ENCODE data around the gene COQ8B. TPM values are rescaled to one million over a fixed set of nuclear protein-coding genes. Genes with fewer than 3 reads are reported as not detected.

The COQ8B gene
- total RNA-seq, 1 experiment from 2014 or later = 35.7 TPM

DNA sequence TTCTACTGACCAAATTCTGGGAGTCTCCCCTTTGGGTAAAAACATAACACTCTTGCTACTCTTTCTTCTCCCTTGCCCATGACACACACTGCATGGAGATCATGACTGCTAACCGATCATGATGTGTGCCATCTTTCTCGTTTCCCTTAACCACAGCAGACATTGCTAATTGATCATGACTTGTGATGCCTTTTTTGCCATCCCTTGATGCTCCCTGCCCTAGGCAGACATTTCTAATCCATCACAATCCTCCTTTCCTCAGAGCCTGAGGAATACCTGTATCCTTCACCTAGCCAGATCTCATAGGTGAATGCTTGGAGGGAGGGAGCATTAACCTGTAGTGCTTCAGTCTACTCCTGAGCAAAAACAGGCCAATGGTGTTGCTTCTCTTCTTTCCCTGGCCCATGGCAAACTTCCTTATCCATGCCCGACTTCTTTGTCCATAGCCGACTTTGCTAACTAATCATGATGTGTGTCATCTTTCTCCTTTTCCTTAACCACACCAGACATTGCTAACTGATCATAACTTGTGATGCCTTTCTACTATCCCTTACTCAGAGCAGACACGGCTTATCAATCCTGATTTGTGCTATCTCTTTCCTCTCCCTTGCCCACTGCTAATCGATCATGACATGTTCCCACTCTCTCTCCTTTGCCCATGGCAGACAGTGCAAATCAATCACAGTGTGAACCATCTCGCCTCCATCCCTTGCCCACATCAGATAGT lies 44.0 kb downstream of the COQ8B start:
- Mint-ChIP-seq H3K4me1 (ENCODE audit: low read depth, unreplicated experiment) (no peaks in the 10 kb centered on the region), H3K27ac (ENCODE audit: unreplicated experiment) (no peak overlapping the region)
- BruUV-seq (replicated peaks) = no TSS peak

DNA sequence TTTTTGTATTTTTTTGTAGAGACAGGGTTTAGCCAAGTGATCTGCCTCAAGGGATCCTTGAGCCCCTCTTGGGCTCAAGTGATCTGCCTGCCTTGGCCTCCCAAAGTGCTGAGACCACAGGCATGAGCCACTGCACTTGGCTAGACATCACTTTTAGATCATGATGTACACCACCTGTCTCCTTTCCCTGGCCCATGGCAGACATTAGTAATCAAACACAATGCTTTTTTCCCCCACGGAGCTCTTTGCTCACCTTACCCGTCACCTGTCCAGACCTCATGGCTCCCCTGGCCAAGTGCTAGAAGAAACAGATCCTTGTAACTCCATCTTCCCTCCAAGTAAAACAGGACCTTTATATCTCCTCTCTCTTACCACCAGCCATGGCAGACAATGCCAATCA lies 44.6 kb downstream of the COQ8B start:
- Histone ChIP-seq H3K27me3 (replicated peaks; ENCODE audit: control insufficient read depth, insufficient read depth, low read length) (no peaks in the 10 kb centered on the region), H3K9me3 (no peaks in the 10 kb centered on the region), H3K36me3 (ENCODE audit: control insufficient read depth, insufficient read depth, low read length) (no peaks in the 10 kb centered on the region), H3K4me3 (ENCODE audit: low read depth, low read length) (no peak overlapping the region), H3K4me1 (no peaks in the 10 kb centered on the region)
- Mint-ChIP-seq H3K4me1 (ENCODE audit: low read depth, unreplicated experiment) (no peaks in the 10 kb centered on the region), H3K36me3 (ENCODE audit: insufficient read depth, unreplicated experiment) (peaks cover 8% of the 10 kb centered on the region), H3K4me3 (ENCODE audit: unreplicated experiment) (no peak overlapping the region), H3K27ac (ENCODE audit: unreplicated experiment) (no peak overlapping the region), H3K27me3 (ENCODE audit: insufficient read depth, unreplicated experiment) (no peaks in the 10 kb centered on the region), H3K9me3 (ENCODE audit: unreplicated experiment) (no peaks in the 10 kb centered on the region)
- BruUV-seq (replicated peaks) = no TSS peak
- intact Hi-C loops (cut with micrococcal nuclease; ENCODE audit: unreplicated experiment) = no loop called here
- ChIA-PET POLR2A (no interaction called here), CTCF (interaction anchor here (0.9 kb wide), 1 partner anchor 9 kb away, joined by 4 read pairs; no protein-coding TSS in a partner anchor)
- no peak for DNase-seq
- TF ChIP-seq, protein P1, sequence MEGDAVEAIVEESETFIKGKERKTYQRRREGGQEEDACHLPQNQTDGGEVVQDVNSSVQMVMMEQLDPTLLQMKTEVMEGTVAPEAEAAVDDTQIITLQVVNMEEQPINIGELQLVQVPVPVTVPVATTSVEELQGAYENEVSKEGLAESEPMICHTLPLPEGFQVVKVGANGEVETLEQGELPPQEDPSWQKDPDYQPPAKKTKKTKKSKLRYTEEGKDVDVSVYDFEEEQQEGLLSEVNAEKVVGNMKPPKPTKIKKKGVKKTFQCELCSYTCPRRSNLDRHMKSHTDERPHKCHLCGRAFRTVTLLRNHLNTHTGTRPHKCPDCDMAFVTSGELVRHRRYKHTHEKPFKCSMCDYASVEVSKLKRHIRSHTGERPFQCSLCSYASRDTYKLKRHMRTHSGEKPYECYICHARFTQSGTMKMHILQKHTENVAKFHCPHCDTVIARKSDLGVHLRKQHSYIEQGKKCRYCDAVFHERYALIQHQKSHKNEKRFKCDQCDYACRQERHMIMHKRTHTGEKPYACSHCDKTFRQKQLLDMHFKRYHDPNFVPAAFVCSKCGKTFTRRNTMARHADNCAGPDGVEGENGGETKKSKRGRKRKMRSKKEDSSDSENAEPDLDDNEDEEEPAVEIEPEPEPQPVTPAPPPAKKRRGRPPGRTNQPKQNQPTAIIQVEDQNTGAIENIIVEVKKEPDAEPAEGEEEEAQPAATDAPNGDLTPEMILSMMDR (IDR thresholded peaks at IDR 0.05; ENCODE audit: insufficient read depth in 1 of 2, low read depth in 1 of 2, low read length in 1 of 2, severe bottlenecking in 1 of 2, unreplicated experiment in 1 of 2) = no peak

More for the DNA sequence above, 44.0 kb downstream of the COQ8B start:
- intact Hi-C loops (cut with micrococcal nuclease; ENCODE audit: unreplicated experiment) = no loop called here
- H3K4me3 Mint-ChIP-seq (ENCODE audit: unreplicated experiment) = no peak overlapping the region
- DNase-seq = no peak
- TF ChIP-seq, protein P1 (IDR thresholded peaks at IDR 0.05; ENCODE audit: insufficient read depth in 1 of 2, low read depth in 1 of 2, low read length in 1 of 2, severe bottlenecking in 1 of 2, unreplicated experiment in 1 of 2) = no peak
- Histone ChIP-seq H3K4me1 (no peaks in the 10 kb centered on the region), H3K9me3 (no peaks in the 10 kb centered on the region), H3K36me3 (ENCODE audit: control insufficient read depth, insufficient read depth, low read length) (no peaks in the 10 kb centered on the region), H3K27me3 (replicated peaks; ENCODE audit: control insufficient read depth, insufficient read depth, low read length) (no peaks in the 10 kb centered on the region), H3K4me3 (ENCODE audit: low read depth, low read length) (no peak overlapping the region)
- H3K36me3 Mint-ChIP-seq (ENCODE audit: insufficient read depth, unreplicated experiment) = peaks cover 15% of the 10 kb centered on the region
- CTCF ChIA-PET = interaction anchor here (0.9 kb wide), 1 partner anchor 10 kb away, joined by 4 read pairs; no protein-coding TSS in a partner anchor
- no peaks in the 10 kb centered on the region for H3K27me3 Mint-ChIP-seq (ENCODE audit: insufficient read depth, unreplicated experiment)
- POLR2A ChIA-PET = no interaction called here
- H3K9me3 Mint-ChIP-seq (ENCODE audit: unreplicated experiment) = no peaks in the 10 kb centered on the region

DNA sequence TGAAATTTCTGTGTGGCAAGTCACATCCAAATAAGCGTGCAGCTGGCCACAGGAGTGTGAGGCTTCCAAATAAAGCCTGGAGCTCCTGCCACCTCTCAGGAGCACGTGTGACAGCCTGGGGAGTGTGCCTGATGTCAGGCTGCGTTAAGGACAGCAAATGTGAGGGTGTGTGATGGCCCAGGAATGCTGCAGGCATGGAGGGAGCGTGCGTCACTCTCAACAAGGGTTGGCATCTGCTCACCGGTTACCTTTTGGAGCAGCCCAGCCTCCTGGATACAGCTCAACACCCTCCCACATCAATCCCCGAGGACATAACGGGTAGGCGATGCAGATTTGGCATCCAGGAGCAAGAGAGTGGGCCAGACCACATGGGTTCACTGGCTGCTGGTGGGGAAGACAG lies 45.3 kb downstream of the COQ8B start:
- CTCF ChIA-PET = no interaction called here
- H3K27ac Mint-ChIP-seq (ENCODE audit: unreplicated experiment) = no peak overlapping the region
- no peaks in the 10 kb centered on the region for H3K9me3 Mint-ChIP-seq (ENCODE audit: unreplicated experiment)
- POLR2A ChIA-PET = no interaction called here
- H3K36me3 ChIP-seq (ENCODE audit: control insufficient read depth, insufficient read depth, low read length) = no peaks in the 10 kb centered on the region
- no peak overlapping the region for H3K4me3 Mint-ChIP-seq (ENCODE audit: unreplicated experiment)
- TF ChIP-seq, protein P1 (IDR thresholded peaks at IDR 0.05; ENCODE audit: insufficient read depth in 1 of 2, low read depth in 1 of 2, low read length in 1 of 2, severe bottlenecking in 1 of 2, unreplicated experiment in 1 of 2) = no peak
- no peaks in the 10 kb centered on the region for H3K27me3 Mint-ChIP-seq (ENCODE audit: insufficient read depth, unreplicated experiment)
- BruUV-seq (replicated peaks) = no TSS peak
- H3K4me1 Mint-ChIP-seq (ENCODE audit: low read depth, unreplicated experiment) = no peaks in the 10 kb centered on the region
- no peak overlapping the region for H3K4me3 ChIP-seq (ENCODE audit: low read depth, low read length)
- H3K27me3 ChIP-seq (replicated peaks; ENCODE audit: control insufficient read depth, insufficient read depth, low read length) = no peaks in the 10 kb centered on the region
- DNase-seq = no peak
- intact Hi-C loops (cut with micrococcal nuclease; ENCODE audit: unreplicated experiment) = no loop called here
- H3K9me3 ChIP-seq = no peaks in the 10 kb centered on the region
- peaks cover 5% of the 10 kb centered on the region for H3K36me3 Mint-ChIP-seq (ENCODE audit: insufficient read depth, unreplicated experiment)
- no peaks in the 10 kb centered on the region for H3K4me1 ChIP-seq

Data from Caco-2 (cell line).